Fibroblast of villous mesenchyme (primary cell): ENCODE measurements around the gene RNF214. TPM values are rescaled to one million over a fixed set of nuclear protein-coding genes. Genes with fewer than 3 reads are reported as not detected.

ENCODE experiments used
- DNase-seq: peaks from one replicate; pipeline ENCODE4 v3.0.0-alpha.2; 2010; ENCODE audit warnings: low read depth
- H3K4me3 ChIP-seq: 2 replicates; pipeline ENCODE4 v1.5.1; 2011; ENCODE audit warnings: low read depth, mild to moderate bottlenecking, low read length
- CTCF ChIP-seq: IDR thresholded peaks from 2 replicates; pipeline ENCODE4 v1.5.1; 2012; ENCODE audit warnings: low read depth, mild to moderate bottlenecking, low read length; ENCODE audit not compliant: insufficient read depth
- total RNA-seq: library from RNA; depleted of rRNA; stranded (reverse); fragments of >200 nt; gene quantifications from 2 replicates; pipeline ENCODE4 v1.2.3, GENCODE V29; 2012

The RNF214 gene
- total RNA-seq, 1 donor = 14.2 TPM

- TF ChIP-seq CTCF = no peak
- no peak for DNase-seq
- no peak overlapping the region for H3K4me3 ChIP-seq
These were observed 2.0 kb upstream of the RNF214 start for GRCh38 chr11:117230286-117230961.

GRCh38 chr11:117230999-117231841 is 1.3 kb upstream of the RNF214 start:
- no peak for DNase-seq
- H3K4me3 ChIP-seq = peak overlapping the region; percentile 92
- no peak for TF ChIP-seq CTCF

GRCh38 chr11:117231842-117232091 is 704 bp upstream of the RNF214 start, which contains the start of gene PCSK7:
TSS of gene PCSK7 (minus strand) at chr11:117232073. CDS start at chr11:117229844, 2,229 bp downstream.
- H3K4me3 ChIP-seq = peak within 1 kb of the TSS; percentile 92
- TF ChIP-seq CTCF = no peak
- no peak for DNase-seq

GRCh38 chr11:117232911-117233409 is 489 bp downstream of the RNF214 start:
- H3K4me3 ChIP-seq = peak overlapping the region; percentile 84
- no peak for TF ChIP-seq CTCF
- no peak for DNase-seq

GRCh38 chr11:117238221-117238620 is 5.8 kb downstream of the RNF214 start:
- no peak overlapping the region for H3K4me3 ChIP-seq
- DNase-seq = no peak
- no peak for TF ChIP-seq CTCF

- DNase-seq = peak; percentile 92
- peak; percentile 58 for TF ChIP-seq CTCF
- no peak overlapping the region for H3K4me3 ChIP-seq
These were observed 6.8 kb downstream of the RNF214 start for GRCh38 chr11:117239295-117239694.
